ENCODE data around the gene APCDD1. TPM values are rescaled to one million over a fixed set of nuclear protein-coding genes. Genes with fewer than 3 reads are reported as not detected.

APCDD1 gene
- total RNA-seq, 1 donor from 2014 or later = not detected

GRCh38 chr18:10475654-10476291 lies 21.3 kb downstream of the APCDD1 start:
- Mint-ChIP-seq H3K27ac (no peak overlapping the region), H3K9me3 (no peaks in the 10 kb centered on the region), H3K4me1 (ENCODE audit: low read depth) (no peaks in the 10 kb centered on the region), H3K36me3 (ENCODE audit: low read depth) (no peaks in the 10 kb centered on the region), H3K4me3 (no peak overlapping the region), H3K27me3 (ENCODE audit: insufficient read depth) (peaks cover 17% of the 10 kb centered on the region)
- DNase-seq (ENCODE audit: low spot score) = no peak
- intact Hi-C loops (cut with micrococcal nuclease) = loop anchor here (10.0 kb wide), 1 partner anchor 759 kb away; no protein-coding TSS in a partner anchor

GRCh38 chr18:10476338-10476791 lies 21.9 kb downstream of the APCDD1 start:
- Mint-ChIP-seq H3K27ac (no peak overlapping the region), H3K27me3 (ENCODE audit: insufficient read depth) (peaks cover 19% of the 10 kb centered on the region), H3K9me3 (no peaks in the 10 kb centered on the region), H3K4me3 (no peak overlapping the region), H3K36me3 (ENCODE audit: low read depth) (no peaks in the 10 kb centered on the region), H3K4me1 (ENCODE audit: low read depth) (no peaks in the 10 kb centered on the region)
- no peak for DNase-seq (ENCODE audit: low spot score)
- intact Hi-C loops (cut with micrococcal nuclease) = loop anchor here (10.0 kb wide), 1 partner anchor 758 kb away; no protein-coding TSS in a partner anchor

GRCh38 chr18:10477121-10477862 lies 22.9 kb downstream of the APCDD1 start:
- Mint-ChIP-seq H3K9me3 (no peaks in the 10 kb centered on the region), H3K27ac (no peak overlapping the region), H3K4me1 (ENCODE audit: low read depth) (no peaks in the 10 kb centered on the region), H3K27me3 (ENCODE audit: insufficient read depth) (peaks cover 19% of the 10 kb centered on the region), H3K36me3 (ENCODE audit: low read depth) (no peaks in the 10 kb centered on the region), H3K4me3 (no peak overlapping the region)
- intact Hi-C loops (cut with micrococcal nuclease) = loop anchor here (10.0 kb wide), 1 partner anchor 758 kb away; no protein-coding TSS in a partner anchor
- DNase-seq (ENCODE audit: low spot score) = no peak

GRCh38 chr18:10477863-10478260 lies 23.4 kb downstream of the APCDD1 start:
- Mint-ChIP-seq H3K36me3 (ENCODE audit: low read depth) (no peaks in the 10 kb centered on the region), H3K4me3 (no peak overlapping the region), H3K27me3 (ENCODE audit: insufficient read depth) (peaks cover 19% of the 10 kb centered on the region), H3K4me1 (ENCODE audit: low read depth) (no peaks in the 10 kb centered on the region), H3K9me3 (no peaks in the 10 kb centered on the region), H3K27ac (no peak overlapping the region)
- intact Hi-C loops (cut with micrococcal nuclease) = loop anchor here (10.0 kb wide), 1 partner anchor 757 kb away; no protein-coding TSS in a partner anchor
- no peak for DNase-seq (ENCODE audit: low spot score)

GRCh38 chr18:10481831-10482230 lies 27.4 kb downstream of the APCDD1 start:
- DNase-seq (ENCODE audit: low spot score) = no peak
- Mint-ChIP-seq H3K27me3 (ENCODE audit: insufficient read depth) (peaks cover 14% of the 10 kb centered on the region), H3K4me3 (no peak overlapping the region), H3K27ac (no peak overlapping the region), H3K4me1 (ENCODE audit: low read depth) (peaks cover 7% of the 10 kb centered on the region), H3K9me3 (no peaks in the 10 kb centered on the region), H3K36me3 (ENCODE audit: low read depth) (no peaks in the 10 kb centered on the region)
- intact Hi-C loops (cut with micrococcal nuclease) = no loop called here

- H3K27me3 Mint-ChIP-seq (ENCODE audit: insufficient read depth) = peaks cover 12% of the 10 kb centered on the region
- DNase-seq (ENCODE audit: low spot score) = no peak
- H3K9me3 Mint-ChIP-seq = no peaks in the 10 kb centered on the region
- no peak overlapping the region for H3K27ac Mint-ChIP-seq
- peaks cover 7% of the 10 kb centered on the region for H3K4me1 Mint-ChIP-seq (ENCODE audit: low read depth)
- no peak overlapping the region for H3K4me3 Mint-ChIP-seq
- intact Hi-C loops (cut with micrococcal nuclease) = no loop called here
- H3K36me3 Mint-ChIP-seq (ENCODE audit: low read depth) = no peaks in the 10 kb centered on the region
Measured at GRCh38 chr18:10482363-10482984, 28.0 kb downstream of the APCDD1 start.

GRCh38 chr18:10482985-10483949 lies 28.8 kb downstream of the APCDD1 start:
- Mint-ChIP-seq H3K9me3 (no peaks in the 10 kb centered on the region), H3K4me1 (ENCODE audit: low read depth) (peaks cover 7% of the 10 kb centered on the region), H3K27ac (no peak overlapping the region), H3K27me3 (ENCODE audit: insufficient read depth) (peaks cover 10% of the 10 kb centered on the region), H3K36me3 (ENCODE audit: low read depth) (no peaks in the 10 kb centered on the region), H3K4me3 (no peak overlapping the region)
- no peak for DNase-seq (ENCODE audit: low spot score)
- intact Hi-C loops (cut with micrococcal nuclease) = no loop called here

- Mint-ChIP-seq H3K4me3 (no peak overlapping the region), H3K4me1 (ENCODE audit: low read depth) (peaks cover 11% of the 10 kb centered on the region), H3K27ac (no peak overlapping the region), H3K9me3 (no peaks in the 10 kb centered on the region), H3K27me3 (ENCODE audit: insufficient read depth) (peaks cover 9% of the 10 kb centered on the region), H3K36me3 (ENCODE audit: low read depth) (no peaks in the 10 kb centered on the region)
- intact Hi-C loops (cut with micrococcal nuclease) = no loop called here
- no peak for DNase-seq (ENCODE audit: low spot score)
Measured at GRCh38 chr18:10485475-10485874, 31.0 kb downstream of the APCDD1 start.

- Mint-ChIP-seq H3K9me3 (no peaks in the 10 kb centered on the region), H3K4me3 (no peak overlapping the region), H3K27me3 (ENCODE audit: insufficient read depth) (peaks cover 7% of the 10 kb centered on the region), H3K4me1 (ENCODE audit: low read depth) (peaks cover 17% of the 10 kb centered on the region), H3K27ac (no peak overlapping the region), H3K36me3 (ENCODE audit: low read depth) (no peaks in the 10 kb centered on the region)
- intact Hi-C loops (cut with micrococcal nuclease) = no loop called here
- DNase-seq (ENCODE audit: low spot score) = no peak
Measured at GRCh38 chr18:10486362-10486761, 31.9 kb downstream of the APCDD1 start.

GRCh38 chr18:10487154-10487553 lies 32.7 kb downstream of the APCDD1 start:
- intact Hi-C loops (cut with micrococcal nuclease) = no loop called here
- no peaks in the 10 kb centered on the region for H3K36me3 Mint-ChIP-seq (ENCODE audit: low read depth)

GRCh38 chr18:10488017-10488416 lies 33.6 kb downstream of the APCDD1 start:
- H3K4me3 Mint-ChIP-seq = no peak overlapping the region
- no peak overlapping the region for H3K27ac Mint-ChIP-seq
- no peaks in the 10 kb centered on the region for H3K36me3 Mint-ChIP-seq (ENCODE audit: low read depth)
- peaks cover 6% of the 10 kb centered on the region for H3K27me3 Mint-ChIP-seq (ENCODE audit: insufficient read depth)
- no peaks in the 10 kb centered on the region for H3K9me3 Mint-ChIP-seq
- DNase-seq (ENCODE audit: low spot score) = no peak
- intact Hi-C loops (cut with micrococcal nuclease) = no loop called here
- H3K4me1 Mint-ChIP-seq (ENCODE audit: low read depth) = peaks cover 16% of the 10 kb centered on the region

More at GRCh38 chr18:10487154-10487553, 32.7 kb downstream of the APCDD1 start:
- no peak for DNase-seq (ENCODE audit: low spot score)
- Mint-ChIP-seq H3K4me1 (ENCODE audit: low read depth) (peaks cover 17% of the 10 kb centered on the region), H3K27me3 (ENCODE audit: insufficient read depth) (peaks cover 6% of the 10 kb centered on the region), H3K4me3 (no peak overlapping the region), H3K27ac (no peak overlapping the region), H3K9me3 (no peaks in the 10 kb centered on the region)
